PFSK-1 (cell line): Measurements from ENCODE around the gene LRRC63.

Experiments
- FOXP2 ChIP-seq: optimal IDR thresholded peaks from 2 replicates; pipeline ENCODE3; 2011; ENCODE audit warnings: borderline replicate concordance, control low read depth, inconsistent platforms; ENCODE audit not compliant: insufficient read depth; ENCODE audit errors: extremely low read length, extremely low read depth
- POLR2AphosphoS5 ChIP-seq: IDR thresholded peaks from 2 replicates; pipeline ENCODE4 v1.6.1; 2012; ENCODE audit warnings: low read depth, mild to moderate bottlenecking, control low read depth, low read length, moderate library complexity
- SIN3A ChIP-seq: IDR thresholded peaks from 2 replicates; pipeline ENCODE4 v1.6.1; 2012; ENCODE audit warnings: mild to moderate bottlenecking, low read length, moderate library complexity, borderline replicate concordance; ENCODE audit not compliant: insufficient read depth
- TAF1 ChIP-seq: IDR thresholded peaks from 2 replicates; pipeline ENCODE4 v1.6.1; 2012; ENCODE audit warnings: low read length, control low read depth, borderline replicate concordance; ENCODE audit not compliant: insufficient read depth
- TF ChIP-seq, protein P1 (sequence below), 2 experiments: IDR thresholded peaks; 2 replicates each; pipeline versions ENCODE4 v1.6.1 to v1.8.0; 2011 to 2012; ENCODE audit warnings: low read depth in 2 of 2, low read length in 2 of 2, control low read depth in 1 of 2, inconsistent platforms in 1 of 2, mild to moderate bottlenecking in 1 of 2, moderate library complexity in 1 of 2; ENCODE audit not compliant: insufficient read depth in 1 of 2

Gene LRRC63

DNA sequence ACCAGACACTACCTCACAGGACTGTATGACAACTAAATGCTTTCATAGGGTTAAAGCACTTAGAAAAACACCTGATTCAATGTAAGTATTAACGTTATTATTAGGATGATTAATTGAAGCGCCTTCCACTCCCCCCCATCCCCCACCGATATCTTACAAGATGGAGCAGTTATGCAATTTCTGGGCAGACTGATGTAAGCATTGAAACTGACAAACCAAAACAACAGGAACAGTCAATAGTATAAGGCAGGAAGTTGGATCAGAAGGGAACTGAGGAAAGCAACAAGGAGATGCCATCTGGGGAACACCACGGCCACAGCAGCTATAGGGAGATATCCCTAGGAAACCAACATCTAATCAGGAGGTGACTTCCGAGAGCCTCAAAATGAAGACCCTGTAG is 33.6 kb upstream of the LRRC63 start:
- TF ChIP-seq FOXP2: no peak
- TF ChIP-seq SIN3A: no peak
- TF ChIP-seq, protein P1, sequence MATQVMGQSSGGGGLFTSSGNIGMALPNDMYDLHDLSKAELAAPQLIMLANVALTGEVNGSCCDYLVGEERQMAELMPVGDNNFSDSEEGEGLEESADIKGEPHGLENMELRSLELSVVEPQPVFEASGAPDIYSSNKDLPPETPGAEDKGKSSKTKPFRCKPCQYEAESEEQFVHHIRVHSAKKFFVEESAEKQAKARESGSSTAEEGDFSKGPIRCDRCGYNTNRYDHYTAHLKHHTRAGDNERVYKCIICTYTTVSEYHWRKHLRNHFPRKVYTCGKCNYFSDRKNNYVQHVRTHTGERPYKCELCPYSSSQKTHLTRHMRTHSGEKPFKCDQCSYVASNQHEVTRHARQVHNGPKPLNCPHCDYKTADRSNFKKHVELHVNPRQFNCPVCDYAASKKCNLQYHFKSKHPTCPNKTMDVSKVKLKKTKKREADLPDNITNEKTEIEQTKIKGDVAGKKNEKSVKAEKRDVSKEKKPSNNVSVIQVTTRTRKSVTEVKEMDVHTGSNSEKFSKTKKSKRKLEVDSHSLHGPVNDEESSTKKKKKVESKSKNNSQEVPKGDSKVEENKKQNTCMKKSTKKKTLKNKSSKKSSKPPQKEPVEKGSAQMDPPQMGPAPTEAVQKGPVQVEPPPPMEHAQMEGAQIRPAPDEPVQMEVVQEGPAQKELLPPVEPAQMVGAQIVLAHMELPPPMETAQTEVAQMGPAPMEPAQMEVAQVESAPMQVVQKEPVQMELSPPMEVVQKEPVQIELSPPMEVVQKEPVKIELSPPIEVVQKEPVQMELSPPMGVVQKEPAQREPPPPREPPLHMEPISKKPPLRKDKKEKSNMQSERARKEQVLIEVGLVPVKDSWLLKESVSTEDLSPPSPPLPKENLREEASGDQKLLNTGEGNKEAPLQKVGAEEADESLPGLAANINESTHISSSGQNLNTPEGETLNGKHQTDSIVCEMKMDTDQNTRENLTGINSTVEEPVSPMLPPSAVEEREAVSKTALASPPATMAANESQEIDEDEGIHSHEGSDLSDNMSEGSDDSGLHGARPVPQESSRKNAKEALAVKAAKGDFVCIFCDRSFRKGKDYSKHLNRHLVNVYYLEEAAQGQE (IDR thresholded peaks at IDR 0.05; ENCODE audit: insufficient read depth in 1 of 2, low read depth in 2 of 2, low read length in 2 of 2): no peak
- TF ChIP-seq POLR2AphosphoS5: no peak
- TF ChIP-seq TAF1: no peak

DNA sequence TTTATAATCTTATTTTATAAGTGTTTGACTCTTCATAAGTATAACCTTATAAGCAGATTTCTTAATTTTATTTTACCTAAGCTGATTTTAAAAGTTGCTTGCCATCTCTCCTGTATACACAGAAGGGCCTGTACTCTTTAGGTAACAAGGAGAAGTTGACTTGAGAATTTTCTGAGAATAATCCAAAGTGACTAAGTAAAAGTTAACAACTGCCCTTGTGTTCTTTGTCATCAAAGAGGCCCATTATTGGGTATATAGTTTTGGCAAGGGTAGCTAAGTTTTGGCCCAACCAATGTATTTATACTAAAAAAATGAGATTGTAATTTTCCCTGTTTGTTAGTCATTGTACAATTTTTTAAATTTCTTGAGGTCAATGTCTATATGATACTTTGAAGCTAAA is 32.9 kb upstream of the LRRC63 start:
- TF ChIP-seq FOXP2 (no peak), SIN3A (no peak), TAF1 (no peak), POLR2AphosphoS5 (no peak)
- TF ChIP-seq, protein P1 (IDR thresholded peaks at IDR 0.05; ENCODE audit: insufficient read depth in 1 of 2, low read depth in 2 of 2, low read length in 2 of 2): no peak

DNA sequence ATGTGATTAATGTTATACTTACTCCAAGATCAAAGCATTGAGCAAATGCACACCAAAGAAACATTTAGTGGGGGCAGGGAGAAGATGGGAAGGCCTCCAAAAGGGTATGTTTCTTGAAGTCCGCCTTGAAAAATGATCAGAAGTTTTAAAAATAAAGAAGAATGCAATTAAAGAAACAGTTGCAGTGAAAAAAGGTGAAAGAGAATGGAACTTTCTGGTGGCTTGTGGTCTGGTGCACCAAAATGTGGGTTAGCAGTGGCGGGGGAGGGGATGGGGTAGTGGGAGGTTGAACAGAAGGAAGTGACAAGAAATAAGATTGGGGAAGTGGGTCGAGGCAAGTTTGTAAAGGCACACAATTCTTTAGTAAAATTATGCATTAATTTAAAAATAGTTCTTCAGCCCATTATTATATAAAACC is 32.2 kb upstream of the LRRC63 start:
- TF ChIP-seq POLR2AphosphoS5 (no peak), TAF1 (no peak)

DNA sequence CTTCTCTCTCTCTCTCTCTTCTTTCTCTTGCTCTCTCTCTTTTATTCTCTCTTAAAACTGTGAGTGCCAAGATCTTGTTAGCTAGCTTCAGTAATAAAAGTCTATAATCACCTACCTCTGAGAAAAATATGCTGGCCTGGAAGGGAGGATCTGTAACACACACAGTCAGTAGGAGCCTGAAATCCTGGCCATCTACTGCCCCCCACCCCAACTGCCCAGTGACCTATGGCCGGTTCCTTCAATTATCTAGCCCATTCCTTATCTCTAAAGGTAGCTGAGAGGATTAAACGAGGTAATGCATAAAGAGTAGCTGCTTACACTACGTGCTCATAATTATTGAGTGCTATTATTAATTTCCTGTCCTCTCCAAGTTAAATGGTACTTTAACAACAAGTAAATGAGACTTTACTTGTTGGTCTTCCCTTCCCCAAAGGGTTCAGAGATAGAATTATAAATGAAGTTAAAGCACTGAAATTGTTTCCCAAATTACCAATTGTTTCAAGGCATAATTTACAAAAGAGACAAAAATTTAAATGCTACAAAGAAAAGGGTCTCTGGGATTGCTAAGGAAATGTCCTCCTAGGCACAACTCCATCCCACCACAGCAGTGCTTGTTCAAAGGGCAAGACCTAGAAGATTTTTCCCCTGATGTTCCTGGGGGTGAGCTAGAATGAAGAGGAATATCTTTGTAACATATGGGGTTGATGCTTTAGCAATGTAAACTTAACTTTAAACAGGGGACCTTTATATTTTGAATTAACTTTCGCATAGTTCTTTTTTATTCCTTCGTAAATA is 31.6 kb upstream of the LRRC63 start:
- TF ChIP-seq, protein P1 (IDR thresholded peaks at IDR 0.05; ENCODE audit: insufficient read depth in 1 of 2, low read depth in 2 of 2, low read length in 2 of 2): no peak
- TF ChIP-seq TAF1 (no peak), SIN3A (no peak), POLR2AphosphoS5 (no peak), FOXP2 (no peak)

DNA sequence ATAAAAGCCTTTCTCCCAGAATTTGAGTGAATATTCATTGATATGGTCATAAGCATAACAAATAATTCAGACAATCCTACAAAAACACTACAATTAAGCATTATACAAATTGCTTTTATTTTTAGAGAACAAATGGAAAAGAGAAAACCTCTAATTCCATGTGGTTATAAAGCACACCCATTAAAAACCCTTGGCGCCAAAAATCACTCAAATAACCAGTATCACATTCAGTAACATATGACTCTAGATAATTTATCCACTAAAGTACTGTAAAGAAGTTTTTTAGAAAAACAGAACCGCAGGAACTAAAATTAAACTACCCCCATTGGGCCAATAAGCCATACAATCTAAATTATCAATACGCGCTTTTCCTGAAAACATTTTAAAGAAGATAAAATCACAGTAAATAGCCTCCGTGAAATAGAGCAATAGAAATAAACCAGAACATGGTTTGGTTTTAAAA is 30.3 kb upstream of the LRRC63 start:
- TF ChIP-seq POLR2AphosphoS5: no peak
- TF ChIP-seq, protein P1 (IDR thresholded peaks at IDR 0.05; ENCODE audit: insufficient read depth in 1 of 2, low read depth in 2 of 2, low read length in 2 of 2): no peak
- no peak for TF ChIP-seq FOXP2
- no peak for TF ChIP-seq TAF1
- TF ChIP-seq SIN3A: no peak
